H7 (cell line): ENCODE results near the gene ACRBP. TPM values are rescaled to one million over a fixed set of nuclear protein-coding genes. Genes with fewer than 3 reads are reported as not detected.
"Not testable (repeated sequence)": the region's sequence is repeated elsewhere in the genome, so short reads cannot be mapped to it uniquely, and the experiment has no call there.

Experiments used
- DNase-seq: peaks from one replicate; pipeline ENCODE4 v3.0.0; 2012
- H3K27me3 ChIP-seq: 2 replicates; pipeline ENCODE4 v1.6.0; 2011; ENCODE audit warnings: mild to moderate bottlenecking, low read length; ENCODE audit not compliant: control insufficient read depth, insufficient read depth
- H3K36me3 ChIP-seq: replicated peaks from 2 replicates; pipeline ENCODE4 v1.5.1; 2011; ENCODE audit warnings: low read length; ENCODE audit not compliant: control insufficient read depth, insufficient read depth
- H3K4me3 ChIP-seq: 2 replicates; pipeline ENCODE4 v1.5.1; 2011; ENCODE audit warnings: low read depth, mild to moderate bottlenecking, control low read depth, low read length, moderate library complexity; ENCODE audit not compliant: insufficient read depth
- total RNA-seq: library from RNA; depleted of rRNA; stranded (reverse); fragments of >200 nt; shearing (Covaris generic); gene quantifications from 2 replicates; pipeline ENCODE4 v1.2.3, GENCODE V29; 2014; rRNA removed

The ACRBP gene
- total RNA-seq, 1 experiment from 2014 or later = 0.80 TPM

GRCh38 chr12:6595673-6596072 lies 51.6 kb downstream of the ACRBP start:
- not testable (repeated sequence) for DNase-seq, H3K4me3 ChIP-seq, H3K27me3 ChIP-seq
- H3K36me3 ChIP-seq = peaks cover 69% of the 10 kb centered on the region

- no peak for DNase-seq
- H3K4me3 ChIP-seq = no peak overlapping the region
- peaks cover 65% of the 10 kb centered on the region for H3K36me3 ChIP-seq
- H3K27me3 ChIP-seq = no peaks in the 10 kb centered on the region
Measured at GRCh38 chr12:6592087-6592486, 55.1 kb downstream of the ACRBP start.

Other genes with a start within 250 kb of the ACRBP start
- gene CD27, start 202.5 kb downstream of the ACRBP start, total RNA-seq = not detected in 2 replicates
- 0.62 and 1.0 TPM in 2 replicates for gene TAPBPL, start 195.4 kb downstream of the ACRBP start, total RNA-seq
- 23.9 and 26.8 TPM in 2 replicates for gene VAMP1, start 176.8 kb downstream of the ACRBP start, total RNA-seq
- 137 and 145 TPM in 2 replicates for gene MRPL51, start 154.2 kb downstream of the ACRBP start, total RNA-seq
- gene NCAPD2, start 153.3 kb downstream of the ACRBP start, total RNA-seq = 104 and 113 TPM in 2 replicates
- 6,920 and 8,270 TPM in 2 replicates for gene GAPDH, start 112.9 kb downstream of the ACRBP start, total RNA-seq
- 15.1 and 18.2 TPM in 2 replicates for gene IFFO1, start 91.4 kb downstream of the ACRBP start, total RNA-seq
- gene NOP2, start 79.1 kb downstream of the ACRBP start, total RNA-seq = 64.2 and 68.8 TPM in 2 replicates
- 236 and 245 TPM in 2 replicates for gene CHD4, start 40.1 kb downstream of the ACRBP start, total RNA-seq
- 0.04 TPM in 1 of 2 replicates, not detected in the other for gene LPAR5, start 11.5 kb downstream of the ACRBP start, total RNA-seq
- gene ING4, start 15.7 kb upstream of the ACRBP start, total RNA-seq = 26.9 and 31.2 TPM in 2 replicates
- 34.4 and 40.3 TPM in 2 replicates for gene ZNF384, start 41.9 kb upstream of the ACRBP start, total RNA-seq
- 0.42 and 1.4 TPM in 2 replicates for gene PIANP, start 53.4 kb upstream of the ACRBP start, total RNA-seq
- 72.1 and 77.6 TPM in 2 replicates for gene COPS7A, start 76.6 kb upstream of the ACRBP start, total RNA-seq
- 293 and 322 TPM in 2 replicates for gene MLF2, start 105.7 kb upstream of the ACRBP start, total RNA-seq
- 237 and 270 TPM in 2 replicates for gene PTMS, start 118.9 kb upstream of the ACRBP start, total RNA-seq
- 0.35 and 2.0 TPM in 2 replicates for gene LAG3, start 125.1 kb upstream of the ACRBP start, total RNA-seq
- gene CD4, start 142.1 kb upstream of the ACRBP start, total RNA-seq = 0.66 and 0.81 TPM in 2 replicates
- 5.4 and 7.0 TPM in 2 replicates for gene GPR162, start 174.4 kb upstream of the ACRBP start, total RNA-seq
- 38.0 and 46.9 TPM in 2 replicates for gene P3H3, start 181.0 kb upstream of the ACRBP start, total RNA-seq
- gene GNB3, start 193.5 kb upstream of the ACRBP start, total RNA-seq = 1.5 and 5.5 TPM in 2 replicates
- 85.6 and 115 TPM in 2 replicates for gene CDCA3, start 203.9 kb upstream of the ACRBP start, total RNA-seq
- gene USP5, start 204.7 kb upstream of the ACRBP start, total RNA-seq = 103 and 112 TPM in 2 replicates
- 1,353 and 1,607 TPM in 2 replicates for gene TPI1, start 220.1 kb upstream of the ACRBP start, total RNA-seq
- gene SPSB2, start 225.9 kb upstream of the ACRBP start, total RNA-seq = 28.7 and 29.4 TPM in 2 replicates